ENCODE measurements around the gene PPIL1.

The PPIL1 gene

DNA sequence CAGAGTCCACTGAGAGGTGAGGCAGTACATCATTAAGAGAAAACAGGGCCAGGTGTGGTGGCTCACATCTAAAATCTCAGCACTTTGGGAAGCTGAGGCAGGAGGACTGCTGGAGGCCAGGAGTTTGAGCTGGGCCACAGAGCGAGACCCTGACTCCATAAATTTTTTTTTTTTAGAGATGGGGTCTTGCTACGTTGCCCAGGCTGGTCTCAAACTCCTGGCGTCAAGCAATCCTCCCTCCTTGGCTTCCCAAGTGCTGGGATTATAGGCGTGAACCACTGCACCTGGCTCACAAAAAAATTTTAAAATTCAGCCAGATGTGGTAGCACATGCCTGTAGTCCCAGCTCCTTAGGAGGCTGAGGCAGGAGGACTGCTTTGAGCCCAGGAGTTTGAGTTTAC, 17.3 kb downstream of the PPIL1 start:
- no peak overlapping the region for H3K4me3 ChIP-seq (replicated peaks; ENCODE audit: low read depth, low read length)
- no peaks in the 10 kb centered on the region for H3K27me3 ChIP-seq (replicated peaks; ENCODE audit: control insufficient read depth, insufficient read depth, low read length)
- TF ChIP-seq, protein P1, sequence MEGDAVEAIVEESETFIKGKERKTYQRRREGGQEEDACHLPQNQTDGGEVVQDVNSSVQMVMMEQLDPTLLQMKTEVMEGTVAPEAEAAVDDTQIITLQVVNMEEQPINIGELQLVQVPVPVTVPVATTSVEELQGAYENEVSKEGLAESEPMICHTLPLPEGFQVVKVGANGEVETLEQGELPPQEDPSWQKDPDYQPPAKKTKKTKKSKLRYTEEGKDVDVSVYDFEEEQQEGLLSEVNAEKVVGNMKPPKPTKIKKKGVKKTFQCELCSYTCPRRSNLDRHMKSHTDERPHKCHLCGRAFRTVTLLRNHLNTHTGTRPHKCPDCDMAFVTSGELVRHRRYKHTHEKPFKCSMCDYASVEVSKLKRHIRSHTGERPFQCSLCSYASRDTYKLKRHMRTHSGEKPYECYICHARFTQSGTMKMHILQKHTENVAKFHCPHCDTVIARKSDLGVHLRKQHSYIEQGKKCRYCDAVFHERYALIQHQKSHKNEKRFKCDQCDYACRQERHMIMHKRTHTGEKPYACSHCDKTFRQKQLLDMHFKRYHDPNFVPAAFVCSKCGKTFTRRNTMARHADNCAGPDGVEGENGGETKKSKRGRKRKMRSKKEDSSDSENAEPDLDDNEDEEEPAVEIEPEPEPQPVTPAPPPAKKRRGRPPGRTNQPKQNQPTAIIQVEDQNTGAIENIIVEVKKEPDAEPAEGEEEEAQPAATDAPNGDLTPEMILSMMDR (IDR thresholded peaks at IDR 0.05; ENCODE audit: insufficient read depth, low read length, poor library complexity, severe bottlenecking), result no peak
- no peak for DNase-seq (ENCODE audit: extremely low read depth, insufficient read length)
- H3K36me3 ChIP-seq (ENCODE audit: control insufficient read depth, insufficient read depth, low read length), result peaks cover 20% of the 10 kb centered on the region

DNA sequence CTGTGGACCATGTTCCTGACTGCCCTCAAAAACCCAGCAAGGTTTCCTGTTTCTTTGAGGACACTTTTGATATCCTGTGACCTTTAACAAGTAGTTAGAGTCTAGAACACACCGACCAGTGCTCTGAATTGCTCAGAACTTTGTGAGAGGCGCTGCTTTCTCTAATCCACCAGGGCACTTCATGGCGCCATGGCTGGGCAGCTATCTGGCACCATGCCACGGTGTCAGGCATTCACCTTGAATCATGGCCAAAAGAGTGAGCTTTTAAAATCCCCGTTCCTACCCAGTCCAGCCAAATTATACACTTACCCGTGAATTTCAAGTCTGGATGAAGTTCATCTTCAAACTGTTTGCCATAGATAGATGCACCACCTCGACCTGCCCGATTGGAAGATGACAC, 18.3 kb downstream of the PPIL1 start:
- H3K27me3 ChIP-seq (replicated peaks; ENCODE audit: control insufficient read depth, insufficient read depth, low read length), result no peaks in the 10 kb centered on the region
- TF ChIP-seq, protein P1 (IDR thresholded peaks at IDR 0.05; ENCODE audit: insufficient read depth, low read length, poor library complexity, severe bottlenecking), result no peak
- peaks cover 17% of the 10 kb centered on the region for H3K36me3 ChIP-seq (ENCODE audit: control insufficient read depth, insufficient read depth, low read length)
- DNase-seq (ENCODE audit: extremely low read depth, insufficient read length), result no peak
- no peak overlapping the region for H3K4me3 ChIP-seq (replicated peaks; ENCODE audit: low read depth, low read length)

DNA sequence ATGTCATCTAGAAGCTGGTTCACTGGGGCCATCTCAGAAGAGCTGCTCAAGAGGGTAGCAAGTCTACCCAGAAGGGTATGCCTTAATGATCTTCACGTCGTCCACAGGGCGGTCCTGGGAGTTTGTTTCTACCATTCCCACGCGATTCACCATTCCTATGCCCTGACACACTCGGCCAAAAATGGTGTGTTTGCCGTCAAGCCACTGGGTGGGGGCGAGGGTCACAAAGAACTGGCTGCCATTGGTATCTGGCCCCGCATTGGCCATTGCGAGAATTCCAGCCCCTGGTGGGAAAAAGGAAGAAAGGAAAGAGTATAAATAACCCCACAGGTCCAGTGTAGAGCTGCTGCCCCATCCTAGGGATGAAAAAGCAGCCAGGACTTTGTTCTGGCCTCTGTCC, 18.9 kb downstream of the PPIL1 start:
- Histone ChIP-seq H3K4me3 (replicated peaks; ENCODE audit: low read depth, low read length) (no peak overlapping the region), H3K27me3 (replicated peaks; ENCODE audit: control insufficient read depth, insufficient read depth, low read length) (no peaks in the 10 kb centered on the region), H3K36me3 (ENCODE audit: control insufficient read depth, insufficient read depth, low read length) (peaks cover 16% of the 10 kb centered on the region)
- no peak for DNase-seq (ENCODE audit: extremely low read depth, insufficient read length)
- TF ChIP-seq, protein P1 (IDR thresholded peaks at IDR 0.05; ENCODE audit: insufficient read depth, low read length, poor library complexity, severe bottlenecking), result no peak

DNA sequence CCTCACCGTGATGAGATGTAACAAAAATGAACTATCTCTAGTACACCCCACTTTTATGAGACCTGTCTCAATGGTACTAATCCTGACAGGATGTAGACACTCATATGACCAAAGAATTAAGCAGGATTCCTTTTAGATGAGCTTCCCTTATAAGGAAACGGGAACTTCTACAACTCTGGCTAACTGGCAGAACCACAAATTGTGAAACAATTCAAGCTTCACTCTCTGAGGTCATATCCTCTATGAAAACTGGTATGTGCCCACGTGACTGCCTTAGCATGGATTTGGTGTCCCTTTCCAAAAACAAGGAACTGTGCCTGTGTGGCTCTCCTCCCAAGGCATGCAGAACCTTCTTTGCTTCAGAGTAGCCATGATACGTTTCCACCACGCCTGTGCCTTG, 21.3 kb downstream of the PPIL1 start:
- DNase-seq (ENCODE audit: extremely low read depth, insufficient read length), result no peak
- TF ChIP-seq, protein P1 (IDR thresholded peaks at IDR 0.05; ENCODE audit: insufficient read depth, low read length, poor library complexity, severe bottlenecking), result no peak
- Histone ChIP-seq H3K36me3 (ENCODE audit: control insufficient read depth, insufficient read depth, low read length) (peaks cover 16% of the 10 kb centered on the region), H3K27me3 (replicated peaks; ENCODE audit: control insufficient read depth, insufficient read depth, low read length) (no peaks in the 10 kb centered on the region), H3K4me3 (replicated peaks; ENCODE audit: low read depth, low read length) (no peak overlapping the region)

DNA sequence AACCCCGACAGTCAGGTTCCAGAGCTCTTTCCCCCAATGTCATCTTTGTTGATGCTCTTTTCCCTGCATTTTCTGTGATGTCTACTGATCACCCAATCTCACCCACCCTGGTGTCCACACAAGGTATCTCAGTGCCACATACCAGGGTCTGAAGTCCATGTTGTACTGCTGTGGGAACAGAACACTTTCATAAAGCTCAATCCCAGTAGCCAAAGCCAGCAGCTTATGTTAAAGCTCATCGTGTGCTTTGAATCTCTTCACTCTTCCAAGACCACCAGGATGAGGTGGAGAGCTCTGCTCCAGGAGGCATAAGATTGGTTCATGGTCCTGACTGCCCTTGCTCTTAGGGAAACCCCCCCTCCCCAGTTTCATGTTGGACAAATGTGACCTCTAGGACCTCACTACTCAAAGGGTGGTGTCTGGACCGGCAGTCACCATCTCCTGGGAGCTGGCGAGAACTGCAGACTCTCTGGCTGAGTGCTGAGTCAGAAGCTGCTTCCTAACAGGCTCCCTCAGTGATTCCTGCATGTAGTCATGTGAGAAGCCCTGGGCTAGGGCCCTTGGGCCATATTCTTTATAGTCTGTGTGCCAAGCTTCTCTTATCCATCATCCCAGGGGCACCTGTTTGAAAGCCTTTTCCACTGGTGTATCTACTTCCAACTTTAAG, 22.0 kb downstream of the PPIL1 start:
- Histone ChIP-seq H3K27me3 (replicated peaks; ENCODE audit: control insufficient read depth, insufficient read depth, low read length) (no peaks in the 10 kb centered on the region), H3K36me3 (ENCODE audit: control insufficient read depth, insufficient read depth, low read length) (peaks cover 16% of the 10 kb centered on the region), H3K4me3 (replicated peaks; ENCODE audit: low read depth, low read length) (no peak overlapping the region)
- TF ChIP-seq, protein P1 (IDR thresholded peaks at IDR 0.05; ENCODE audit: insufficient read depth, low read length, poor library complexity, severe bottlenecking), result no peak
- DNase-seq (ENCODE audit: extremely low read depth, insufficient read length), result no peak

DNA sequence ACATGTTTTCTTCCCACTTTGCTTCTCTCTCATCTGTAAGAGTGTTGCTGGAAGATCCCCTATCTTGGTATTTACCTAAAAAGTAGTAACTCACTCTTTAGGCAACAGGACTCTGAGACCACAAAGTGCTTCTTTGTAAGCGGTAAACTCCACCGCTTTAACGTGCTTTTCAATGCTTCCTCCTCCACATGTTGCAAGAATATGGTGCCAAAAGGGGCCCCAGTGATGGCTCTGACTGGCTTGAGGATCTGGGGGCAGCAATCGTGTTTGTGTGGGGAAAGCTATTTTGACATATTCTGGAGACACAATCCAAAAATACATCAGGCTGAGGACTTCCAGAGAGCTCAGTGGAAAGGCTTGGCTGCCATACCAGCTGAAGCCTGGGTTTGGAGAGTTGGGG, 23.0 kb downstream of the PPIL1 start:
- TF ChIP-seq, protein P1 (IDR thresholded peaks at IDR 0.05; ENCODE audit: insufficient read depth, low read length, poor library complexity, severe bottlenecking), result no peak
- Histone ChIP-seq H3K4me3 (replicated peaks; ENCODE audit: low read depth, low read length) (no peak overlapping the region), H3K27me3 (replicated peaks; ENCODE audit: control insufficient read depth, insufficient read depth, low read length) (no peaks in the 10 kb centered on the region), H3K36me3 (ENCODE audit: control insufficient read depth, insufficient read depth, low read length) (peaks cover 16% of the 10 kb centered on the region)
- DNase-seq (ENCODE audit: extremely low read depth, insufficient read length), result no peak
